DMS 273 (cell line): Measurements from ENCODE around the gene LDLR.
A peak's percentile ranks its signal among the peaks of the same experiment; 100 is the strongest.
"Not testable (repeated sequence)": the region's sequence is repeated elsewhere in the genome, so short reads cannot be mapped to it uniquely, and the experiment has no call there.

ENCODE experiments used
- DNase-seq: peaks from one replicate; lab custom pipeline; 2025; ENCODE audit not compliant: unreplicated experiment; lab: John Stamatoyannopoulos, UW

LDLR gene

GRCh38 chr19:11103667-11104066 lies 14.4 kb downstream of the LDLR start:
- not testable (repeated sequence) for DNase-seq

GRCh38 chr19:11105014-11105636 lies 15.9 kb downstream of the LDLR start:
- no peak for DNase-seq

GRCh38 chr19:11106477-11106876 lies 17.2 kb downstream of the LDLR start:
- DNase-seq = no peak

- no peak for DNase-seq
Measured at GRCh38 chr19:11108746-11109145, 19.5 kb downstream of the LDLR start.

GRCh38 chr19:11111117-11111770 lies 22.0 kb downstream of the LDLR start:
- no peak for DNase-seq

- DNase-seq = no peak
Measured at GRCh38 chr19:11111771-11112144, 22.5 kb downstream of the LDLR start.

GRCh38 chr19:11113140-11113708 lies 24.0 kb downstream of the LDLR start:
- no peak for DNase-seq

GRCh38 chr19:11115042-11115441 lies 25.8 kb downstream of the LDLR start:
- no peak for DNase-seq

- DNase-seq = no peak
Measured at GRCh38 chr19:11115895-11116446, 26.7 kb downstream of the LDLR start.

GRCh38 chr19:11116507-11116906 lies 27.2 kb downstream of the LDLR start:
- no peak for DNase-seq

GRCh38 chr19:11121963-11122362 lies 32.7 kb downstream of the LDLR start:
- DNase-seq = not testable (repeated sequence)

GRCh38 chr19:11123114-11123513 lies 33.9 kb downstream of the LDLR start:
- DNase-seq = no peak

- DNase-seq = not testable (repeated sequence)
Measured at GRCh38 chr19:11124157-11124556, 34.9 kb downstream of the LDLR start.

GRCh38 chr19:11125994-11126685 lies 36.9 kb downstream of the LDLR start:
- DNase-seq = peak; percentile 85

GRCh38 chr19:11127905-11128304 lies 38.6 kb downstream of the LDLR start:
- DNase-seq = no peak

GRCh38 chr19:11130824-11131455 lies 41.7 kb downstream of the LDLR start:
- DNase-seq = peak; percentile 91

GRCh38 chr19:11131471-11131870 lies 42.2 kb downstream of the LDLR start:
- no peak for DNase-seq

GRCh38 chr19:11136400-11137101 lies 47.3 kb downstream of the LDLR start:
- no peak for DNase-seq

- DNase-seq = peak; percentile 95
Measured at GRCh38 chr19:11137542-11138384, 48.5 kb downstream of the LDLR start.
